Aorta (tissue), 5 donors: ENCODE measurements around the gene KRT76. TPM values are rescaled to one million over a fixed set of nuclear protein-coding genes. Genes with fewer than 3 reads are reported as not detected.

ENCODE experiments used
- ATAC-seq: fragments of 200-7000 bp; cut with Tn5 transposase; one replicate; pipeline ENCODE4 v1.9.1; 2022; ENCODE audit warnings: moderate library complexity; ENCODE audit not compliant: low FRiP score
- DNase-seq, 2 donors: peaks; one replicate each; pipeline ENCODE4 v3.0.0-alpha.2; 2020
- H3K27ac ChIP-seq, 2 donors: one replicate each; pipeline ENCODE4 v1.5.1; 2013; ENCODE audit warnings: low read length in 2 of 2, mild to moderate bottlenecking in 2 of 2, moderate library complexity in 2 of 2, control low read depth in 1 of 2, inconsistent platforms in 1 of 2, low read depth in 1 of 2
- H3K27me3 ChIP-seq, 2 donors: one replicate each; pipeline ENCODE4 v1.6.1; 2013; ENCODE audit warnings: control low read depth in 1 of 2, low read length in 1 of 2, mild to moderate bottlenecking in 1 of 2, moderate library complexity in 1 of 2; ENCODE audit not compliant: insufficient read depth in 2 of 2, control insufficient read depth in 1 of 2
- H3K36me3 ChIP-seq, 2 donors: one replicate each; pipeline ENCODE4 v1.6.1; 2013; ENCODE audit warnings: control low read depth in 1 of 2, low read length in 1 of 2, mild to moderate bottlenecking in 1 of 2; ENCODE audit not compliant: insufficient read depth in 2 of 2, control insufficient read depth in 1 of 2
- H3K4me1 ChIP-seq, 2 donors: one replicate each; pipeline ENCODE4 v1.6.1; 2013; ENCODE audit warnings: low read length in 2 of 2, control low read depth in 1 of 2, mild to moderate bottlenecking in 1 of 2, moderate library complexity in 1 of 2; ENCODE audit not compliant: insufficient read depth in 2 of 2, control insufficient read depth in 1 of 2
- H3K4me3 ChIP-seq, 2 donors: one replicate each; pipeline ENCODE4 v1.5.1; 2013; ENCODE audit warnings: low read length in 2 of 2, control low read depth in 1 of 2, mild to moderate bottlenecking in 1 of 2
- H3K9me3 ChIP-seq: one replicate; pipeline ENCODE4 v1.6.1; 2013; ENCODE audit warnings: mild to moderate bottlenecking, low read length; ENCODE audit not compliant: control insufficient read depth
- WGBS, 2 donors: extraction: QIAGEN DNeasy Blood & Tissue Kit; methylation state at CpG; one replicate each; pipeline ENCODE4 v1.1.7; 2013; 5-methylcytosine and 5-hydroxymethylcytosine counted together
- intact Hi-C, 2 donors: fragments of 100-400 bp; cut with DNase I; formaldehyde crosslinking; loops; one replicate each; pipeline versions ENCODE4 v1.14.2 to v1.15.0; 2022
- polyA plus RNA-seq, 2 donors: library from polyadenylated mRNA; stranded (reverse); fragments of 200-250 nt; gene quantifications; one replicate each; pipeline ENCODE4 v1.2.3, GENCODE V29; 2013
- total RNA-seq, 2 donors: library from RNA; stranded (reverse); fragmentation: NEBNext Ultra II Directional; extraction: Animal tissue kit (Norgen Biotek cat#: 25700); gene quantifications; one replicate each; pipeline ENCODE4 v1.2.1, GENCODE V29; 2021
- donor health status: healthy with polysubstance abuse.
- donor health status: Bipolar disorder and iron deficiency.
- donor health status: DM: no; HTN: no; CAD: no.
- donor health status: DM: no; HTN: no; CAD: no.
- donor health status: DM: yes; HTN: yes; CAD: no.

Gene KRT76
- total and polyA plus RNA-seq, 4 donors: not detected

- intact Hi-C loops: no loop called here
- no peak overlapping the region for H3K27ac ChIP-seq
- peak in 1 of 2 donors; percentile 5 for DNase-seq
- H3K27me3 ChIP-seq: no peaks in the 10 kb centered on the region
- no peaks in the 10 kb centered on the region for H3K4me1 ChIP-seq
- 94% methylated on average over 7 of the region's 7 CpGs for WGBS, 2 donors
- no peak for ATAC-seq
- H3K9me3 ChIP-seq: no peaks in the 10 kb centered on the region
- H3K4me3 ChIP-seq: no peak overlapping the region
- H3K36me3 ChIP-seq: no peaks in the 10 kb centered on the region
These were observed 42.8 kb upstream of the KRT76 start for GRCh38 chr12:52819731-52820510.

- no peak for ATAC-seq
- Histone ChIP-seq H3K9me3 (no peaks in the 10 kb centered on the region), H3K27ac (no peak overlapping the region), H3K4me1 (no peaks in the 10 kb centered on the region), H3K36me3 (no peaks in the 10 kb centered on the region), H3K27me3 (no peaks in the 10 kb centered on the region), H3K4me3 (no peak overlapping the region)
- peak in 1 of 2 donors; percentile 23 for DNase-seq
- intact Hi-C loops: no loop called here
- 68 to 81% methylated on average over 7 of the region's 7 CpGs for WGBS, 2 donors
These were observed 41.8 kb upstream of the KRT76 start for GRCh38 chr12:52818887-52819420.

GRCh38 chr12:52818388-52818787 lies 41.2 kb upstream of the KRT76 start:
- H3K36me3 ChIP-seq: no peaks in the 10 kb centered on the region
- no peak overlapping the region for H3K4me3 ChIP-seq
- no peaks in the 10 kb centered on the region for H3K4me1 ChIP-seq
- H3K27me3 ChIP-seq: no peaks in the 10 kb centered on the region
- ATAC-seq (no peak), DNase-seq (peak in 1 of 2 donors; percentile 9)
- H3K9me3 ChIP-seq: no peaks in the 10 kb centered on the region
- intact Hi-C loops: no loop called here
- no peak overlapping the region for H3K27ac ChIP-seq
- 70 to 84% methylated on average over 7 of the region's 7 CpGs for WGBS, 2 donors

- ATAC-seq: no peak
- 85% methylated on average over 2 of the region's 2 CpGs for WGBS, 2 donors
- no peaks in the 10 kb centered on the region for H3K4me1 ChIP-seq
- intact Hi-C loops: no loop called here
- H3K36me3 ChIP-seq: no peaks in the 10 kb centered on the region
- no peaks in the 10 kb centered on the region for H3K27me3 ChIP-seq
- DNase-seq: no peak
- H3K27ac ChIP-seq: no peak overlapping the region
- H3K9me3 ChIP-seq: no peaks in the 10 kb centered on the region
- H3K4me3 ChIP-seq: no peak overlapping the region
These were observed 40.6 kb upstream of the KRT76 start for GRCh38 chr12:52817699-52818238.

- intact Hi-C loops: no loop called here
- no peak overlapping the region for H3K4me3 ChIP-seq
- no peak for ATAC-seq
- no peaks in the 10 kb centered on the region for H3K9me3 ChIP-seq
- H3K36me3 ChIP-seq: no peaks in the 10 kb centered on the region
- DNase-seq: no peak
- no peaks in the 10 kb centered on the region for H3K4me1 ChIP-seq
- H3K27me3 ChIP-seq: no peaks in the 10 kb centered on the region
- 94 to 98% methylated on average over 8 of the region's 8 CpGs for WGBS, 2 donors
- H3K27ac ChIP-seq: no peak overlapping the region
These were observed 40.0 kb upstream of the KRT76 start for GRCh38 chr12:52817003-52817698.

GRCh38 chr12:52815676-52816588 lies 38.8 kb upstream of the KRT76 start:
- Histone ChIP-seq H3K27ac (no peak overlapping the region), H3K36me3 (no peaks in the 10 kb centered on the region), H3K27me3 (no peaks in the 10 kb centered on the region), H3K4me3 (no peak overlapping the region), H3K9me3 (no peaks in the 10 kb centered on the region), H3K4me1 (no peaks in the 10 kb centered on the region)
- DNase-seq (no peak), ATAC-seq (no peak)
- intact Hi-C loops: no loop called here
- 71 to 72% methylated on average over 9 of the region's 9 CpGs for WGBS, 2 donors

- Histone ChIP-seq H3K9me3 (no peaks in the 10 kb centered on the region), H3K36me3 (no peaks in the 10 kb centered on the region), H3K27ac (no peak overlapping the region), H3K4me3 (no peak overlapping the region), H3K27me3 (no peaks in the 10 kb centered on the region), H3K4me1 (no peaks in the 10 kb centered on the region)
- DNase-seq (no peak), ATAC-seq (no peak)
- intact Hi-C loops: no loop called here
- WGBS, 2 donors: 93 to 95% methylated on average over 4 of the region's 4 CpGs
These were observed 38.0 kb upstream of the KRT76 start for GRCh38 chr12:52815161-52815560.

GRCh38 chr12:52814710-52815155 lies 37.6 kb upstream of the KRT76 start:
- H3K4me1 ChIP-seq: no peaks in the 10 kb centered on the region
- intact Hi-C loops: no loop called here
- H3K27me3 ChIP-seq: no peaks in the 10 kb centered on the region
- H3K4me3 ChIP-seq: no peak overlapping the region
- no peak for ATAC-seq
- no peaks in the 10 kb centered on the region for H3K36me3 ChIP-seq
- no peak for DNase-seq
- H3K27ac ChIP-seq: no peak overlapping the region
- no peaks in the 10 kb centered on the region for H3K9me3 ChIP-seq
- 67 to 72% methylated on average over 4 of the region's 4 CpGs for WGBS, 2 donors
